H9 (cell line): Measurements from ENCODE around the gene LGALS7. TPM values are rescaled to one million over a fixed set of nuclear protein-coding genes. Genes with fewer than 3 reads are reported as not detected.

Source experiments
- DNase-seq: peaks from one replicate; pipeline ENCODE4 v3.0.0-alpha.2; 2017
- H2AFZ ChIP-seq: one replicate; pipeline ENCODE4 v1.6.1; 2013; ENCODE audit warnings: mild to moderate bottlenecking, low read length, control low read depth, moderate library complexity
- H2AK5ac ChIP-seq: 2 replicates; pipeline ENCODE4 v1.6.1; 2013; ENCODE audit warnings: low read length, control low read depth, mixed read lengths; ENCODE audit not compliant: insufficient read length
- H2BK120ac ChIP-seq: one replicate; pipeline ENCODE4 v1.6.1; 2013; ENCODE audit warnings: low read depth, mild to moderate bottlenecking, low read length, control low read depth, inconsistent platforms; ENCODE audit not compliant: poor library complexity, severe bottlenecking
- H2BK12ac ChIP-seq: 2 replicates; pipeline ENCODE4 v1.6.1; 2013; ENCODE audit warnings: low read length, control low read depth, mixed read lengths, low read depth; ENCODE audit not compliant: insufficient read length
- H2BK15ac ChIP-seq: 2 replicates; pipeline ENCODE4 v1.6.1; 2013; ENCODE audit warnings: low read depth, low read length, control low read depth
- H2BK20ac ChIP-seq: one replicate; pipeline ENCODE4 v1.6.1; 2013; ENCODE audit warnings: low read depth, mild to moderate bottlenecking, low read length, control low read depth, inconsistent platforms; ENCODE audit not compliant: poor library complexity, severe bottlenecking
- H2BK5ac ChIP-seq: 2 replicates; pipeline ENCODE4 v1.6.1; 2013; ENCODE audit warnings: low read length, control low read depth, mixed read lengths; ENCODE audit not compliant: insufficient read length
- H3K14ac ChIP-seq: 2 replicates; pipeline ENCODE4 v1.6.1; 2013; ENCODE audit warnings: low read length, control low read depth; ENCODE audit not compliant: insufficient read depth
- H3K18ac ChIP-seq: 2 replicates; pipeline ENCODE4 v1.6.1; 2013; ENCODE audit warnings: low read depth, mild to moderate bottlenecking, mixed read lengths, low read length, control low read depth; ENCODE audit not compliant: insufficient read length
- H3K23ac ChIP-seq: 2 replicates; pipeline ENCODE4 v1.6.1; 2013; ENCODE audit warnings: low read length, control low read depth, mixed read lengths, low read depth; ENCODE audit not compliant: insufficient read length
- H3K23me2 ChIP-seq: 2 replicates; pipeline ENCODE4 v1.6.1; 2013; ENCODE audit warnings: low read depth, mild to moderate bottlenecking, mixed read lengths, low read length, control low read depth; ENCODE audit not compliant: insufficient read length, poor library complexity, severe bottlenecking
- H3K27ac ChIP-seq: 2 replicates; pipeline ENCODE4 v1.5.1; 2013; ENCODE audit warnings: low read length, control low read depth, mixed read lengths, low read depth; ENCODE audit not compliant: insufficient read length
- H3K27me3 ChIP-seq: 2 replicates; pipeline ENCODE4 v1.6.1; 2013; ENCODE audit warnings: low read length, control low read depth, inconsistent platforms; ENCODE audit not compliant: insufficient read depth
- H3K4ac ChIP-seq: 2 replicates; pipeline ENCODE4 v1.6.1; 2013; ENCODE audit warnings: low read depth, mild to moderate bottlenecking, control low read depth, inconsistent platforms, low read length, moderate library complexity
- H3K4me1 ChIP-seq: 2 replicates; pipeline ENCODE4 v1.6.1; 2013; ENCODE audit warnings: low read length, control low read depth, inconsistent platforms; ENCODE audit not compliant: insufficient read depth
- H3K4me2 ChIP-seq: 2 replicates; pipeline ENCODE4 v1.6.1; 2013; ENCODE audit warnings: low read length, control low read depth, mixed read lengths; ENCODE audit not compliant: insufficient read length, insufficient read depth
- H3K56ac ChIP-seq: 2 replicates; pipeline ENCODE4 v1.6.1; 2013; ENCODE audit warnings: low read depth, mild to moderate bottlenecking, mixed read lengths, low read length, control low read depth; ENCODE audit not compliant: insufficient read length
- H3K79me1 ChIP-seq: 2 replicates; pipeline ENCODE4 v1.6.1; 2013; ENCODE audit warnings: low read depth, mild to moderate bottlenecking, moderate library complexity, low read length, control low read depth, inconsistent platforms; ENCODE audit not compliant: insufficient read depth, poor library complexity, severe bottlenecking
- H3K79me2 ChIP-seq: 2 replicates; pipeline ENCODE4 v1.6.1; 2013; ENCODE audit warnings: low read length, control low read depth, inconsistent platforms; ENCODE audit not compliant: insufficient read depth
- H3K9ac ChIP-seq: 2 replicates; pipeline ENCODE4 v1.6.1; 2013; ENCODE audit warnings: low read length, control low read depth, mixed read lengths; ENCODE audit not compliant: insufficient read length; ENCODE audit errors: extremely low read depth
- H3K9me3 ChIP-seq: one replicate; pipeline ENCODE4 v1.6.1; 2013; ENCODE audit warnings: low read depth, low read length, inconsistent platforms; ENCODE audit not compliant: control insufficient read depth
- H3T11ph ChIP-seq: one replicate; pipeline ENCODE4 v1.6.1; 2013; ENCODE audit warnings: mild to moderate bottlenecking, low read length, control low read depth, inconsistent platforms
- H4K20me1 ChIP-seq: one replicate; pipeline ENCODE4 v1.6.1; 2013; ENCODE audit not compliant: control insufficient read depth, insufficient read length, insufficient read depth
- H4K5ac ChIP-seq: 2 replicates; pipeline ENCODE4 v1.6.1; 2013; ENCODE audit warnings: low read depth, mild to moderate bottlenecking, mixed read lengths, low read length, control low read depth; ENCODE audit not compliant: insufficient read length
- H4K8ac ChIP-seq: replicated peaks from 2 replicates; pipeline ENCODE4 v1.6.1; 2013; ENCODE audit warnings: low read length, control low read depth, mixed read lengths, low read depth; ENCODE audit not compliant: insufficient read length
- H4K91ac ChIP-seq: 2 replicates; pipeline ENCODE4 v1.6.1; 2013; ENCODE audit warnings: low read depth, mild to moderate bottlenecking, moderate library complexity, mixed read lengths, low read length, control low read depth; ENCODE audit not compliant: insufficient read length
- H3K27ac Mint-ChIP-seq, 3 experiments: 2 replicates in 2 of 3; 3 replicates in 1 of 3; pipeline ENCODE4 v1.8.0; 2020 to 2021; ENCODE audit warnings: mixed read lengths in 3 of 3, mild to moderate bottlenecking in 1 of 3, moderate library complexity in 1 of 3
- H3K27me3 Mint-ChIP-seq: 2 replicates; pipeline ENCODE4 v1.8.0; 2021; ENCODE audit warnings: low read depth, mild to moderate bottlenecking, moderate library complexity, mixed read lengths
- H3K36me3 Mint-ChIP-seq, 3 experiments: 2 replicates in 2 of 3; 3 replicates in 1 of 3; pipeline ENCODE4 v1.8.0; 2020 to 2021; ENCODE audit warnings: low read depth in 3 of 3, mixed read lengths in 3 of 3; ENCODE audit not compliant: insufficient read depth in 1 of 3
- H3K4me1 Mint-ChIP-seq, 2 experiments: 2 replicates each; pipeline ENCODE4 v1.8.0; 2020; ENCODE audit warnings: mixed read lengths in 2 of 2
- H3K4me3 Mint-ChIP-seq, 2 experiments: 2 replicates in 1 of 2; 3 replicates in 1 of 2; pipeline ENCODE4 v1.8.0; 2020 to 2021; ENCODE audit warnings: mild to moderate bottlenecking in 2 of 2, mixed read lengths in 2 of 2, moderate library complexity in 1 of 2
- H3K9me3 Mint-ChIP-seq, 2 experiments: 2 replicates in 1 of 2; 3 replicates in 1 of 2; pipeline ENCODE4 v1.8.0; 2020; ENCODE audit warnings: mild to moderate bottlenecking in 2 of 2, mixed read lengths in 2 of 2, moderate library complexity in 1 of 2
- CTCF ChIP-seq: fragments of 200-600 bp; sonication (generic); conservative IDR thresholded peaks from 3 replicates; pipeline ENCODE4 v1.8.0; 2021; ENCODE audit warnings: antibody characterized with exemption, mild to moderate bottlenecking
- WGBS: extraction: QIAGEN DNeasy Blood & Tissue Kit; methylation state at CpG from one replicate; pipeline ENCODE4 v1.1.7; 2013; ENCODE audit warnings: missing lambda C conversion rate, low lambda C conversion rate, mixed read lengths; ENCODE audit not compliant: insufficient read length; ENCODE audit errors: extremely low coverage; 5-methylcytosine and 5-hydroxymethylcytosine counted together
- total RNA-seq: library from RNA; stranded (reverse); gene quantifications from 2 replicates; pipeline ENCODE4 v1.2.1, GENCODE V29; 2021

Gene LGALS7
- total RNA-seq, 1 experiment from 2014 or later: not detected

GRCh38 chr19:38819231-38819920 lies 46.1 kb upstream of the LGALS7 start:
- Histone ChIP-seq H3K27ac (no peak overlapping the region), H2AK5ac (no peak overlapping the region), H3K4me1 (no peaks in the 10 kb centered on the region), H3K9me3 (no peaks in the 10 kb centered on the region), H2AFZ (no peak overlapping the region), H3K23me2 (no peaks in the 10 kb centered on the region), H3K18ac (no peak overlapping the region), H4K91ac (no peak overlapping the region), H3K9ac (no peak overlapping the region), H3K23ac (no peak overlapping the region), H2BK12ac (no peak overlapping the region), H2BK5ac (no peak overlapping the region), H4K8ac (no peak overlapping the region), H3T11ph (no peak overlapping the region), H2BK20ac (no peak overlapping the region), H3K56ac (no peak overlapping the region), H3K4me2 (no peak overlapping the region), H3K14ac (no peak overlapping the region), H3K79me1 (no peaks in the 10 kb centered on the region), H4K20me1 (no peaks in the 10 kb centered on the region), H3K4ac (no peak overlapping the region), H3K79me2 (no peaks in the 10 kb centered on the region), H2BK15ac (no peak overlapping the region), H4K5ac (no peak overlapping the region), H3K27me3 (no peaks in the 10 kb centered on the region), H2BK120ac (no peak overlapping the region)
- TF ChIP-seq CTCF: no peak
- H3K36me3 Mint-ChIP-seq: peaks cover 40 to 68% (median 60%) of the 10 kb centered on the region in 3 experiments
- no peak overlapping the region; a peak in 1 of 5 replicates for H3K4me3 Mint-ChIP-seq
- peaks cover 12 to 16% of the 10 kb centered on the region in 2 experiments for H3K9me3 Mint-ChIP-seq
- 0 out of 2 replicates have a peak, but pooled peaks cover 2% of the 10 kb centered on the region for H3K27me3 Mint-ChIP-seq
- no peak for DNase-seq
- peak overlapping the region; percentile 72 to 84 (median 73); a peak in 4 of 7 replicates for H3K27ac Mint-ChIP-seq
- H3K4me1 Mint-ChIP-seq: peaks cover 22 to 25% of the 10 kb centered on the region in 2 experiments
- WGBS: no CpG with 5 or more reads among the region's 13 CpGs
